ENCODE measurements around the gene TXLNB. TPM values are rescaled to one million over a fixed set of nuclear protein-coding genes. Genes with fewer than 3 reads are reported as not detected.

The TXLNB gene
- total RNA-seq, result 1.1 and 1.2 TPM in 2 replicates

DNA sequence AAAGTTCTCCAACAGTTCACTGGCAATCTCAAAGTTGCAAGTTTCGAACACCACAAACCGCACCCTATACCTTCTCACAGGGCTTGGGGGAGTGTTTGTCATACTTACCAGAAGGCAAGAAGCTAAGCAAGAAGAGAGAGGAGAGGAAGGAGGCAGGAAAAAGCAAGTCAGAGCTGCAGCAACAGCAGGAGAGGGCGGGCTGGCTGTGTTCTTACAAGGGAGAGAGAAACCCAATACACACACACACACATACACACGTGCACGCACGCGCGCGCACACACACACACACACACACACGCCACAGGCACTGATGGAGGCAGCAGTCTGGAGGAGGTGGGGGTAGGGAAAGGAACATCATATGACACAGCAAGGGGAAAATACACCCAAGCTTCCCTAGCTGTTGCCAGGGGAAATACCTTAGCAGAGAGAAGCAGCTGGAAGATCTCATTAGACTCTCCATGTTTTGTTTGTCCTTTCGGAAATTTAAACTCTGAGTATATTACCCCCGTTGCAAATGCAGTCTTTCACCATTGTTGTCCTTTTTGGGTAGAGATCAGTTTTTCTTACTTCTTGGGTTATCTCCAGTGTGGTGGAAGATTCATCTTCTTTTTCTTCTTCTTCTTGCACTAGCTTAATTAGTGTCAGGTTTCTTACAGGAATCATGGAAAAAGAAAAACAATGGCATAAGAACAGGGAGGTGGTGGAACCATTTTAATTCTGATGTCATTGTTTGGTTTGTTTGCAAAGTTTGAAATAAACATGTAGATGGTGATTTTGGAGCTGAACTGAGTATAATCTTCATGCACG is at the start of gene TXLNB:
Gene TXLNB, minus strand, starts transcription at position 186 of the 807 bp plus-strand sequence. CDS start 3,099 bp downstream, outside the sequence.

Other genes with a start within 250 kb of the TXLNB start
- gene HECA, start 156.9 kb downstream of the TXLNB start, total RNA-seq, result 20.7 and 24.5 TPM in 2 replicates
- 21.5 and 44.2 TPM in 2 replicates for gene CITED2, start 82.7 kb upstream of the TXLNB start, total RNA-seq

Data from bladder microvascular endothelial cell (primary cell).